Astrocyte of the cerebellum (primary cell): ENCODE data around the gene CCDC86.

ENCODE experiments used
- DNase-seq: peaks from one replicate; pipeline ENCODE4 v3.0.0-alpha.2; 2011; ENCODE audit warnings: low read depth
- H3K4me3 ChIP-seq: 2 replicates; pipeline ENCODE4 v1.5.1; 2011; ENCODE audit warnings: mild to moderate bottlenecking, low read depth, low read length, moderate library complexity
- CTCF ChIP-seq: IDR thresholded peaks from 2 replicates; pipeline ENCODE4 v1.5.1; 2012; ENCODE audit warnings: low read length, low read depth, moderate library complexity, mild to moderate bottlenecking; ENCODE audit errors: missing control alignments
- in situ Hi-C: cut with HindIII; loops from 2 replicates; pipeline ENCODE4 v1.10.0; 2017; ENCODE audit warnings: low sequenced_read_pairs

CCDC86 gene

GRCh38 chr11:60870276-60870675, 28.4 kb downstream of the CCDC86 start:
- H3K4me3 ChIP-seq: no peak overlapping the region
- no peak for DNase-seq
- TF ChIP-seq CTCF: no peak
- in situ Hi-C loops: no loop called here

GRCh38 chr11:60870733-60871377, 28.9 kb downstream of the CCDC86 start:
- in situ Hi-C loops: no loop called here
- no peak overlapping the region for H3K4me3 ChIP-seq
- no peak for TF ChIP-seq CTCF
- DNase-seq: no peak

GRCh38 chr11:60871378-60872061, 29.6 kb downstream of the CCDC86 start:
- TF ChIP-seq CTCF: peak; percentile 42
- no peak overlapping the region for H3K4me3 ChIP-seq
- in situ Hi-C loops: no loop called here
- no peak for DNase-seq

- H3K4me3 ChIP-seq: no peak overlapping the region
- TF ChIP-seq CTCF: no peak
- DNase-seq: no peak
- in situ Hi-C loops: no loop called here
These were observed 30.4 kb downstream of the CCDC86 start for GRCh38 chr11:60872124-60872960.

- no peak overlapping the region for H3K4me3 ChIP-seq
- in situ Hi-C loops: no loop called here
- no peak for TF ChIP-seq CTCF
- DNase-seq: peak; percentile 61
These were observed 31.1 kb downstream of the CCDC86 start for GRCh38 chr11:60872961-60873524.

- TF ChIP-seq CTCF: no peak
These were observed 31.6 kb downstream of the CCDC86 start for GRCh38 chr11:60873533-60873932.

More at GRCh38 chr11:60873533-60873932, 31.6 kb downstream of the CCDC86 start:
- no peak for DNase-seq
- no peak overlapping the region for H3K4me3 ChIP-seq
- in situ Hi-C loops: no loop called here
